IPS-18c (cell line): Measurements from ENCODE around the gene BMP7.
A peak's percentile ranks its signal among the peaks of the same experiment; 100 is the strongest.

Experiments used
- H3K4me3 ChIP-seq: 2 replicates; pipeline ENCODE4 v1.7.0; 2013; ENCODE audit warnings: low read depth, mild to moderate bottlenecking, low read length, moderate library complexity; ENCODE audit not compliant: insufficient read depth
- H3K9me3 ChIP-seq: one replicate; pipeline ENCODE4 v1.6.1; 2013; ENCODE audit warnings: mild to moderate bottlenecking, low read length, moderate library complexity; ENCODE audit not compliant: control insufficient read depth, insufficient read depth

Gene BMP7

GRCh38 chr20:57266291-57267157 lies at the start of gene BMP7:
TSS of gene BMP7 (minus strand) at chr20:57266641. CDS start at chr20:57266122, 519 bp downstream.
- Histone ChIP-seq H3K9me3 (no peaks in the 10 kb centered on the region), H3K4me3 (peak within 1 kb of the TSS; percentile 87)

DNA sequence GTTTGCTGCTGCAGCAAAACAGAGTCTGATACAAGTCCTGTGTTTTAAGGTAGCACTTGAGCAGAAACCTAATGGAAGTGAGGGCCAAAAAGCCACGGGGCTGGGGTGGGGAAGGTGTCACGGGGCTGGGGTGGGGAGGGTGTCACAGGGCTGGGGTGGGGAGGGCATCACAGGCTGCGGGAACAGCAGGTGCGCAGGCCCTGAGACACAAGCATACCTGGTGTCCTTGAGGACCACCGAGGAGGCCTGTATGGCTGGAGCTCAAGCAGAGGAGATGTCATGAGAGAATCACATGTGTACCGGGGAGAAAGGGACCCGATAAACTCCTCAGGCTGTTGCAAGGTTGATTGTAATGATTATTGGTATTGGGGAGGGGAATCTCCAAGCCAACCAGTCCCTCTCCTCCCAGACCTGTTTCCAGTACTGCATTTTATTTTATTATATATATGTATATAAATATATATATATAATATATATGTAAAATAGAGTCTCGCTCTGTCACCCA lies 49.6 kb upstream of the BMP7 start:
- no peak overlapping the region for H3K4me3 ChIP-seq
- no peaks in the 10 kb centered on the region for H3K9me3 ChIP-seq

- no peak overlapping the region for H3K4me3 ChIP-seq
- no peaks in the 10 kb centered on the region for H3K9me3 ChIP-seq
These were observed 48.9 kb upstream of the BMP7 start for GRCh38 chr20:57315083-57315975.

GRCh38 chr20:57313951-57314350 lies 47.5 kb upstream of the BMP7 start:
- H3K9me3 ChIP-seq: no peaks in the 10 kb centered on the region
- H3K4me3 ChIP-seq: no peak overlapping the region

DNA sequence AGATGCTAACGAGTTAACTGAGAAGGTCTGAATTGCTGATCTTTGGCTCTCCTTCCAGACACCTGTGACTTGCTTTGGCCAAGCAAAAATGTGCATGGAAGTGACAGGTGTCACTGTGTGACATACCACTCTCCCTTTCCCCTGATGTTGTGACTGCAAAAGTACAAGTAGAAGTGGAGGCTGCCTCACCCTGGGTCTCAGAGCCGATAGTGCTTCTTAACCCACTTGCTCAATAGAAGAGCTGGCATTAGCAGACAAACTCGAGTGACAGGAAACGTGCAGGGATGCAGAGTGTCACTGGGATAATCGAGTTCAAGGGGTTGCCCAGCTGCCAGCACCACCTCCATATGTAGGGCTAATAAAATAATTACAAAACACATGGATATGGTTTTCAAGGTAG lies 46.8 kb upstream of the BMP7 start:
- H3K9me3 ChIP-seq: no peaks in the 10 kb centered on the region
- no peak overlapping the region for H3K4me3 ChIP-seq

DNA sequence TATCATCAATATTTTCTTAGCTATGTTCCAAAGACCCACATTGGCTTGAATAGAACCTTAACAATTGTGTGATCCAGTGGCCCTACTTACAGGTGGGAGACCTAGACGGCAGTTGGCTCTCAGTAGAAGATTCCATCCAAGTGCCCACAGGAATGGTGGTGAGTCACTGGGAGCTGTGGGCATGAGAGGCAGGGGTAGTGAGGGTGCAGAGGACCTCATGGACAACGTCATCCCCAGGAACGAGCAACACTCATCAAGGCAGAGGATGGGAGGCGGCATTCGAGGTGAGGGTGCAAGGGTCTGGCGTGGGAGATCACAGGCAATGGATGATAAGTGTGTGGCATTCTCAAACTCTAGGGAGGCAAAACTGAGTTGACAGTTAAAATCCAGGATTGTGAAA lies 45.7 kb upstream of the BMP7 start:
- Histone ChIP-seq H3K9me3 (no peaks in the 10 kb centered on the region), H3K4me3 (no peak overlapping the region)

DNA sequence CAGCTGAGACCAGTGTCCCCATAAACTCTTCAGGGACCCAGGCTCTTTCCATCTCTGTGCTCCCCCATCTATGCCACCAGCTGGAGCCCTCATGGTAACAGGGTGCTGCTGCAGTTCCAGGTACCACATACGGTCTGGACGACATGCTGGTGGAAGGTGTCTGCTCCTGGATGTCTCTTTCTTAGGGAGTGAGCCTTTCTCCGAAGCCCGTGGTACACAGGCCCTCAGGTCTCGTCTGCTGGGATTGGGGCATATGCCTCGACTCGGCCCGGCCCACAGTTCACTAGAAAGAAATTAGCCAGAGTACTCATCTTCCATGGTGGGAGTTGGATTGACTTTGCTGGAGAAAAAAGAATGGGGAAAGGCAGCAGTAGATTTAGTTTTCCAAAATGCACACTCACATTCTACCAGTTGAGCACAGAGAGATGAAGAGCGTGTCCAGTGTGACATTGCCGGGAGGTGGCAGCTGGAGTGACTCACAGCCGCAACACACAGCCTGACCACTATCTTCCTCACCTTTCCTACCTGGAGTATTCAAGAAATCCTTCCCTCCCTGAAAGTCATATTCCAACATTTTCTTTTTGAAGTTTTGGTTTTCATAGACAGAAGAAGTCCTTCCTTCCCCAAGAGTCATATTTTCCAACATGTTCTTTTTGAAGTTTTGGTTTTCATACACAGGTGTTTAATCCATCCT lies 44.5 kb upstream of the BMP7 start:
- no peaks in the 10 kb centered on the region for H3K9me3 ChIP-seq
- no peak overlapping the region for H3K4me3 ChIP-seq

GRCh38 chr20:57309544-57310115 lies 43.2 kb upstream of the BMP7 start:
- Histone ChIP-seq H3K4me3 (no peak overlapping the region), H3K9me3 (no peaks in the 10 kb centered on the region)

- H3K9me3 ChIP-seq: no peaks in the 10 kb centered on the region
- no peak overlapping the region for H3K4me3 ChIP-seq
These were observed 42.2 kb upstream of the BMP7 start for GRCh38 chr20:57308451-57309271.

- no peaks in the 10 kb centered on the region for H3K9me3 ChIP-seq
- H3K4me3 ChIP-seq: no peak overlapping the region
These were observed 40.3 kb upstream of the BMP7 start for GRCh38 chr20:57306747-57307146.

DNA sequence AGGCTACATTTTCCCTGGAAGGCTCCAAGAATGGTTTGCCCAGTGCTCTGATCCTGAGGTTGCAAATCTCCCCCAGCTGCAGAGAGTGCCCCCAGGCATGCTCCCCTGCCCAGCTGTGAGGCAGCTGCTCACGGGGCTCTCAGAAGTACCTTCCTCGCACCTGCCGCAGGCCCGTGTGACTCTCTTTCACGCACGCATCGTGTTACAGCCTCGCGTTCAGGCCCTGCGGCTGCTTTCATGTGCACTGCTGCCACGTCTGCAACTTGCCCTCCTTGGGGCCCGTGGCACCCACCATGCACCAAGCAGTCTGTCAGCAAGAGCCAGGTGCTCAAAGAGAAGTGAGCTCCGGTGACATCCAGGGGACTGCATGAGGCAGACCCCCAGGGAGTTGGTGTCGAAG lies 34.6 kb upstream of the BMP7 start:
- Histone ChIP-seq H3K4me3 (no peak overlapping the region), H3K9me3 (no peaks in the 10 kb centered on the region)

GRCh38 chr20:57298457-57298856 lies 32.0 kb upstream of the BMP7 start:
- Histone ChIP-seq H3K9me3 (no peaks in the 10 kb centered on the region), H3K4me3 (no peak overlapping the region)

- Histone ChIP-seq H3K9me3 (no peaks in the 10 kb centered on the region), H3K4me3 (no peak overlapping the region)
These were observed 28.1 kb upstream of the BMP7 start for GRCh38 chr20:57294550-57294949.

DNA sequence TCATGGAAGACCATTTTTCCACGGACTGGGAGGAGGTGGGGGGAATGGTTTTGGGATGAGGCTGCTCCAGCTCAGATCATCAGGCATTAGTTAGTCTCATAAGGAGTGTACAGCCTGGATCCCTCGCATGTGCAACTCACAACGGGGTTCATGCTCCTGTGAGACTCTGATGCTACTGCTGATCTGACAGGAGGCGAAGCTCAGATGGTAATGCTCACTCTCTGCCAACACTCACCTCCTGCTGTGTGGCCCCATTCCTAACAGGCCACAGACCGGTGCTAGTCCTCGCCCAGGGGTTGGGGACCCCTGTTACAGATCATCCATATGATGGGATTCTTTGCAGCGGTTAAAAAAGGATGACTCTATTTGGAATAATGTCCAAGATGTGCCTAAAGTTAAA lies 27.6 kb upstream of the BMP7 start:
- Histone ChIP-seq H3K9me3 (no peaks in the 10 kb centered on the region), H3K4me3 (no peak overlapping the region)

GRCh38 chr20:57292611-57293010 lies 26.2 kb upstream of the BMP7 start:
- Histone ChIP-seq H3K9me3 (no peaks in the 10 kb centered on the region), H3K4me3 (no peak overlapping the region)

GRCh38 chr20:57291694-57292093 lies 25.3 kb upstream of the BMP7 start:
- Histone ChIP-seq H3K4me3 (no peak overlapping the region; the same call in 1 of the 2 replicates), H3K9me3 (no peaks in the 10 kb centered on the region)
